Measurements from ENCODE around the gene IGF2BP2. TPM values are rescaled to one million over a fixed set of nuclear protein-coding genes. Genes with fewer than 3 reads are reported as not detected.

The IGF2BP2 gene
- total and polyA plus RNA-seq, 9 of the 15 experiments (the other 6 are each of a cell fraction or from before 2014, with no cell fraction given), result 3.2 to 59.6 (median 30.5) TPM

GRCh38 chr3:185824051-185825005 is 514 bp downstream of the IGF2BP2 start (continued):
- TF ChIP-seq ELK3 (CRISPR knock-in tag; IDR thresholded peaks at IDR 0.05) (no peak), RBBP5 (IDR thresholded peaks at IDR 0.05; ENCODE audit: borderline replicate concordance, insufficient read depth, low read length, poor library complexity, severe bottlenecking) (peak; percentile 20), ARID4B (CRISPR knock-in tag; IDR thresholded peaks at IDR 0.05) (no peak), PHF20 (IDR thresholded peaks at IDR 0.05; ENCODE audit: partially characterized antibody) (no peak), CBFB (CRISPR knock-in tag; IDR thresholded peaks at IDR 0.05) (no peak), TAF1 (IDR thresholded peaks at IDR 0.05; ENCODE audit: control insufficient read depth, extremely low read depth, insufficient read depth, low read length, severe bottlenecking) (no peak), EWSR1 (IDR thresholded peaks at IDR 0.05; ENCODE audit: borderline replicate concordance, low read depth, partially characterized antibody) (no peak), HOMEZ (CRISPR knock-in tag; IDR thresholded peaks at IDR 0.05) (no peak), ZNF507 (tag; conservative IDR thresholded peaks at IDR 0.05) (no peak), ZNF175 (CRISPR knock-in tag; IDR thresholded peaks at IDR 0.05; ENCODE audit: low read depth) (no peak), LCOR (CRISPR knock-in tag; IDR thresholded peaks at IDR 0.05) (no peak), ZNF274 (IDR thresholded peaks at IDR 0.05; ENCODE audit: borderline replicate concordance, low read depth, low read length) (no peak), RBM34 (IDR thresholded peaks at IDR 0.05; ENCODE audit: borderline replicate concordance, insufficient read depth, low read length) (no peak), CLOCK (CRISPR knock-in tag; IDR thresholded peaks at IDR 0.05; ENCODE audit: borderline replicate concordance) (no peak), RB1 (IDR thresholded peaks at IDR 0.05; ENCODE audit: low read depth) (peak; percentile 61), CEBPB (tag; IDR thresholded peaks at IDR 0.05) (no peak)
